SU-DHL-6 (cell line): ENCODE results near the gene ANKHD1.

Experiments used
- H2AFZ ChIP-seq: fragments of 200-600 bp; sonication (generic); 2 replicates; pipeline ENCODE4 v1.6.1; 2014; ENCODE audit warnings: low read depth, mild to moderate bottlenecking, moderate library complexity, mixed read lengths, antibody characterized with exemption, low read length; ENCODE audit not compliant: severe bottlenecking
- H3F3A ChIP-seq: fragments of 200-600 bp; shearing (Covaris generic); 2 replicates; pipeline ENCODE4 v1.6.0; 2016; ENCODE audit warnings: antibody characterized with exemption, mild to moderate bottlenecking; ENCODE audit not compliant: insufficient read depth
- H3K27ac ChIP-seq: fragments of 200-600 bp; sonication (generic); 2 replicates; pipeline ENCODE4 v1.5.1; 2016; ENCODE audit warnings: low read depth, mild to moderate bottlenecking, low read length, moderate library complexity, mixed read lengths
- H3K27me3 ChIP-seq: fragments of 200-600 bp; sonication (generic), shearing (Covaris generic); 2 replicates; pipeline ENCODE4 v1.6.0; 2014; ENCODE audit warnings: mild to moderate bottlenecking, low read length
- H3K36me3 ChIP-seq: fragments of 200-600 bp; sonication (generic); 2 replicates; pipeline ENCODE4 v1.6.1; 2014; ENCODE audit warnings: mild to moderate bottlenecking, low read length, mixed read lengths
- H3K4me2 ChIP-seq: fragments of 300-600, 200-600 bp; shearing (Covaris generic), sonication (generic); 2 replicates; pipeline ENCODE4 v1.6.0; 2014; ENCODE audit warnings: low read length, low read depth, mild to moderate bottlenecking; ENCODE audit not compliant: poor library complexity, severe bottlenecking
- H3K4me3 ChIP-seq: fragments of 200-600 bp; sonication (generic); 2 replicates; pipeline ENCODE4 v1.5.1; 2014; ENCODE audit warnings: antibody characterized with exemption, low read length, mild to moderate bottlenecking, mixed read lengths; ENCODE audit not compliant: insufficient read depth, poor library complexity, severe bottlenecking
- H3K79me2 ChIP-seq: fragments of 200-600 bp; sonication (generic); 2 replicates; pipeline ENCODE4 v1.6.1; 2014; ENCODE audit warnings: mild to moderate bottlenecking, low read length, moderate library complexity; ENCODE audit not compliant: insufficient read depth
- H3K9ac ChIP-seq: fragments of 200-600 bp; sonication (generic); 2 replicates; pipeline ENCODE4 v1.7.0; 2014; ENCODE audit warnings: mild to moderate bottlenecking, low read length
- H3K9me2 ChIP-seq: fragments of 200-600 bp; sonication (generic); replicated peaks from 2 replicates; pipeline ENCODE4 v1.6.1; 2014; ENCODE audit warnings: low read length; ENCODE audit not compliant: insufficient read depth
- H3K9me3 ChIP-seq: fragments of 200-600 bp; sonication (generic); 2 replicates; pipeline ENCODE4 v1.6.1; 2014; ENCODE audit warnings: low read length, mixed read lengths; ENCODE audit not compliant: insufficient read depth
- H4K20me1 ChIP-seq: fragments of 200-600 bp; sonication (generic); 2 replicates; pipeline ENCODE4 v1.6.1; 2014; ENCODE audit warnings: low read depth, mild to moderate bottlenecking, antibody characterized with exemption, low read length, moderate library complexity, mixed read lengths
- CTCF ChIP-seq: fragments of 200-600 bp; sonication (generic); IDR thresholded peaks from one replicate; pipeline ENCODE4 v1.5.1; 2017; ENCODE audit warnings: antibody characterized with exemption, mild to moderate bottlenecking, low read length, moderate library complexity; ENCODE audit not compliant: insufficient read depth, poor library complexity, severe bottlenecking
- EZH2phosphoT487 ChIP-seq: fragments of 200-600 bp; sonication (generic), shearing (Covaris generic); conservative IDR thresholded peaks from 2 replicates; pipeline ENCODE4 v1.6.1; 2018; ENCODE audit warnings: mild to moderate bottlenecking, antibody characterized with exemption, low read length, moderate library complexity, mixed read lengths

ANKHD1 gene

GRCh38 chr5:140381351-140381750 lies 20.3 kb upstream of the ANKHD1 start:
- Histone ChIP-seq H3K9me2 (no peaks in the 10 kb centered on the region), H3K27ac (no peak overlapping the region), H3K9ac (no peak overlapping the region), H3K27me3 (no peaks in the 10 kb centered on the region), H3K4me2 (no peak overlapping the region), H4K20me1 (no peaks in the 10 kb centered on the region), H2AFZ (no peak overlapping the region), H3K9me3 (no peaks in the 10 kb centered on the region), H3F3A (no peaks in the 10 kb centered on the region; the same call in 1 of the 2 replicates), H3K4me3 (no peak overlapping the region), H3K36me3 (no peaks in the 10 kb centered on the region), H3K79me2 (no peaks in the 10 kb centered on the region)
- no peak for TF ChIP-seq CTCF
- TF ChIP-seq EZH2phosphoT487: no peak

GRCh38 chr5:140381972-140382371 lies 19.7 kb upstream of the ANKHD1 start:
- Histone ChIP-seq H2AFZ (no peak overlapping the region), H3F3A (no peaks in the 10 kb centered on the region; the same call in 1 of the 2 replicates), H3K27me3 (no peaks in the 10 kb centered on the region), H3K9me3 (no peaks in the 10 kb centered on the region), H3K4me3 (no peak overlapping the region), H3K9ac (no peak overlapping the region), H3K36me3 (no peaks in the 10 kb centered on the region), H3K27ac (no peak overlapping the region), H3K79me2 (no peaks in the 10 kb centered on the region), H4K20me1 (no peaks in the 10 kb centered on the region), H3K4me2 (no peak overlapping the region), H3K9me2 (no peaks in the 10 kb centered on the region)
- TF ChIP-seq EZH2phosphoT487 (no peak), CTCF (no peak)

- Histone ChIP-seq H3K4me2 (no peak overlapping the region), H4K20me1 (no peaks in the 10 kb centered on the region), H3K27me3 (no peaks in the 10 kb centered on the region), H3K79me2 (no peaks in the 10 kb centered on the region), H3K27ac (no peak overlapping the region), H3K9me3 (no peaks in the 10 kb centered on the region), H3K9me2 (no peaks in the 10 kb centered on the region), H3K9ac (no peak overlapping the region), H2AFZ (no peak overlapping the region), H3K4me3 (no peak overlapping the region), H3K36me3 (no peaks in the 10 kb centered on the region), H3F3A (peaks cover under 1% of the 10 kb centered on the region; the same call in 1 of the 2 replicates)
- no peak for TF ChIP-seq EZH2phosphoT487
- TF ChIP-seq CTCF: no peak
Observed at GRCh38 chr5:140382866-140383265, 18.8 kb upstream of the ANKHD1 start.

GRCh38 chr5:140383300-140383699 lies 18.3 kb upstream of the ANKHD1 start:
- Histone ChIP-seq H3K9me3 (no peaks in the 10 kb centered on the region), H3K27me3 (no peaks in the 10 kb centered on the region), H3K36me3 (no peaks in the 10 kb centered on the region), H3K79me2 (no peaks in the 10 kb centered on the region), H2AFZ (no peak overlapping the region), H4K20me1 (no peaks in the 10 kb centered on the region), H3K4me3 (no peak overlapping the region), H3F3A (peaks cover 4% of the 10 kb centered on the region; the same call in 1 of the 2 replicates), H3K9ac (no peak overlapping the region), H3K27ac (no peak overlapping the region), H3K4me2 (no peak overlapping the region), H3K9me2 (no peaks in the 10 kb centered on the region)
- TF ChIP-seq CTCF (no peak), EZH2phosphoT487 (no peak)
